ENCODE results near the gene MAP4K4. TPM values are rescaled to one million over a fixed set of nuclear protein-coding genes. Genes with fewer than 3 reads are reported as not detected.
A peak's percentile ranks its signal among the peaks of the same experiment; 100 is the strongest.

The MAP4K4 gene
- total and polyA plus RNA-seq, 2 of the 13 experiments (the other 11 are each of a cell fraction or from before 2014, with no cell fraction given): 105 to 264 TPM

- TF ChIP-seq, protein P1, sequence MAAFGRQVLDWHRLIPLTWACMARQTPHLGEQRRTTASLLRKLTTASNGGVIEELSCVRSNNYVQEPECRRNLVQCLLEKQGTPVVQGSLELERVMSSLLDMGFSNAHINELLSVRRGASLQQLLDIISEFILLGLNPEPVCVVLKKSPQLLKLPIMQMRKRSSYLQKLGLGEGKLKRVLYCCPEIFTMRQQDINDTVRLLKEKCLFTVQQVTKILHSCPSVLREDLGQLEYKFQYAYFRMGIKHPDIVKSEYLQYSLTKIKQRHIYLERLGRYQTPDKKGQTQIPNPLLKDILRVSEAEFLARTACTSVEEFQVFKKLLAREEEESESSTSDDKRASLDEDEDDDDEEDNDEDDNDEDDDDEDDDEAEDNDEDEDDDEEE (CRISPR knock-in tag; IDR thresholded peaks at IDR 0.05): no peak
- TF ChIP-seq CBX5 (CRISPR knock-in tag; IDR thresholded peaks at IDR 0.05; ENCODE audit: borderline replicate concordance) (peak; percentile 67; the same call in 1 of the 2 replicates), PBX2 (CRISPR knock-in tag; IDR thresholded peaks at IDR 0.05) (no peak), MEF2D (CRISPR knock-in tag; IDR thresholded peaks at IDR 0.05) (no peak; the same call in 1 of the 2 replicates), ARNTL (CRISPR knock-in tag; IDR thresholded peaks at IDR 0.05) (peak; percentile 94), CHD4 (IDR thresholded peaks at IDR 0.05; ENCODE audit: borderline replicate concordance, low read length) (peak; percentile 59; the same call in 1 of the 2 replicates), ZMYM2 (CRISPR knock-in tag; IDR thresholded peaks at IDR 0.05) (no peak), ZNF547 (CRISPR knock-in tag; IDR thresholded peaks at IDR 0.05) (no peak), ZNF460 (CRISPR knock-in tag; IDR thresholded peaks at IDR 0.05; ENCODE audit: borderline replicate concordance) (no peak), CHCHD3 (CRISPR knock-in tag; IDR thresholded peaks at IDR 0.05) (no peak), ZFX (CRISPR knock-in tag; IDR thresholded peaks at IDR 0.05; ENCODE audit: low read depth) (no peak), POLR2G (IDR thresholded peaks at IDR 0.05; ENCODE audit: low read depth, low read length) (no peak), ZNF354B (CRISPR knock-in tag; IDR thresholded peaks at IDR 0.05) (no peak), ZNF382 (CRISPR knock-in tag; IDR thresholded peaks at IDR 0.05; ENCODE audit: borderline replicate concordance) (no peak), SNRNP70 (IDR thresholded peaks at IDR 0.05; ENCODE audit: low read depth, low read length) (no peak), ZNF629 (CRISPR knock-in tag; conservative IDR thresholded peaks at IDR 0.05) (0 out of 2 replicates have a peak, but pooled peaks have one; percentile 7), BATF2 (CRISPR knock-in tag; IDR thresholded peaks at IDR 0.05) (no peak), IRF2 (CRISPR knock-in tag; IDR thresholded peaks at IDR 0.05) (peak; percentile 82; the same call in 1 of the 2 replicates)
- TF ChIP-seq, protein P2, sequence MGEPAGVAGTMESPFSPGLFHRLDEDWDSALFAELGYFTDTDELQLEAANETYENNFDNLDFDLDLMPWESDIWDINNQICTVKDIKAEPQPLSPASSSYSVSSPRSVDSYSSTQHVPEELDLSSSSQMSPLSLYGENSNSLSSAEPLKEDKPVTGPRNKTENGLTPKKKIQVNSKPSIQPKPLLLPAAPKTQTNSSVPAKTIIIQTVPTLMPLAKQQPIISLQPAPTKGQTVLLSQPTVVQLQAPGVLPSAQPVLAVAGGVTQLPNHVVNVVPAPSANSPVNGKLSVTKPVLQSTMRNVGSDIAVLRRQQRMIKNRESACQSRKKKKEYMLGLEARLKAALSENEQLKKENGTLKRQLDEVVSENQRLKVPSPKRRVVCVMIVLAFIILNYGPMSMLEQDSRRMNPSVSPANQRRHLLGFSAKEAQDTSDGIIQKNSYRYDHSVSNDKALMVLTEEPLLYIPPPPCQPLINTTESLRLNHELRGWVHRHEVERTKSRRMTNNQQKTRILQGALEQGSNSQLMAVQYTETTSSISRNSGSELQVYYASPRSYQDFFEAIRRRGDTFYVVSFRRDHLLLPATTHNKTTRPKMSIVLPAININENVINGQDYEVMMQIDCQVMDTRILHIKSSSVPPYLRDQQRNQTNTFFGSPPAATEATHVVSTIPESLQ (CRISPR knock-in tag; conservative IDR thresholded peaks at IDR 0.05): no peak
- TF ChIP-seq, protein P3, sequence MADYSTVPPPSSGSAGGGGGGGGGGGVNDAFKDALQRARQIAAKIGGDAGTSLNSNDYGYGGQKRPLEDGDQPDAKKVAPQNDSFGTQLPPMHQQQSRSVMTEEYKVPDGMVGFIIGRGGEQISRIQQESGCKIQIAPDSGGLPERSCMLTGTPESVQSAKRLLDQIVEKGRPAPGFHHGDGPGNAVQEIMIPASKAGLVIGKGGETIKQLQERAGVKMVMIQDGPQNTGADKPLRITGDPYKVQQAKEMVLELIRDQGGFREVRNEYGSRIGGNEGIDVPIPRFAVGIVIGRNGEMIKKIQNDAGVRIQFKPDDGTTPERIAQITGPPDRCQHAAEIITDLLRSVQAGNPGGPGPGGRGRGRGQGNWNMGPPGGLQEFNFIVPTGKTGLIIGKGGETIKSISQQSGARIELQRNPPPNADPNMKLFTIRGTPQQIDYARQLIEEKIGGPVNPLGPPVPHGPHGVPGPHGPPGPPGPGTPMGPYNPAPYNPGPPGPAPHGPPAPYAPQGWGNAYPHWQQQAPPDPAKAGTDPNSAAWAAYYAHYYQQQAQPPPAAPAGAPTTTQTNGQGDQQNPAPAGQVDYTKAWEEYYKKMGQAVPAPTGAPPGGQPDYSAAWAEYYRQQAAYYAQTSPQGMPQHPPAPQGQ (CRISPR knock-in tag; IDR thresholded peaks at IDR 0.05; ENCODE audit: borderline replicate concordance): no peak
Observed at GRCh38 chr2:101763496-101764333, 66.2 kb downstream of the MAP4K4 start (continued).
